Measurements from ENCODE around the gene FHIP1B. TPM values are rescaled to one million over a fixed set of nuclear protein-coding genes. Genes with fewer than 3 reads are reported as not detected.
A peak's percentile ranks its signal among the peaks of the same experiment; 100 is the strongest.
"Not testable (repeated sequence)": the region's sequence is repeated elsewhere in the genome, so short reads cannot be mapped to it uniquely, and the experiment has no call there.

The FHIP1B gene
- total RNA-seq, 3 donors from 2014 or later, result 21.5 to 27.1 (median 22.9) TPM

- H3K9me3 Mint-ChIP-seq, result no peaks in the 10 kb centered on the region
- no peaks in the 10 kb centered on the region for H3K36me3 Mint-ChIP-seq (ENCODE audit: insufficient read depth)
- ATAC-seq (peak; percentile 65 to 85), DNase-seq (peak; percentile 26)
- no peaks in the 10 kb centered on the region for H3K4me1 Mint-ChIP-seq (ENCODE audit: low read depth)
- H3K27me3 Mint-ChIP-seq (ENCODE audit: low read depth), result no peaks in the 10 kb centered on the region
- H3K4me3 Mint-ChIP-seq, result no peak overlapping the region
These were observed 16.8 kb upstream of the FHIP1B start for GRCh38 chr11:6251120-6251733.

- Mint-ChIP-seq H3K9me3 (no peaks in the 10 kb centered on the region), H3K4me3 (no peak overlapping the region), H3K27me3 (ENCODE audit: low read depth) (no peaks in the 10 kb centered on the region), H3K4me1 (ENCODE audit: low read depth) (no peaks in the 10 kb centered on the region), H3K36me3 (ENCODE audit: insufficient read depth) (no peaks in the 10 kb centered on the region)
- DNase-seq, result no peak
- ATAC-seq, result no peak
These were observed 15.5 kb upstream of the FHIP1B start for GRCh38 chr11:6249770-6250555.

- not testable (repeated sequence) for H3K9me3 Mint-ChIP-seq; ATAC-seq; DNase-seq; H3K4me3 Mint-ChIP-seq; H3K27me3 Mint-ChIP-seq (ENCODE audit: low read depth); H3K4me1 Mint-ChIP-seq (ENCODE audit: low read depth); H3K36me3 Mint-ChIP-seq (ENCODE audit: insufficient read depth)
These were observed 14.5 kb upstream of the FHIP1B start for GRCh38 chr11:6248897-6249296.

GRCh38 chr11:6248248-6248647, 13.8 kb upstream of the FHIP1B start:
- no peak overlapping the region for H3K4me3 Mint-ChIP-seq
- no peaks in the 10 kb centered on the region for H3K9me3 Mint-ChIP-seq
- H3K4me1 Mint-ChIP-seq (ENCODE audit: low read depth), result no peaks in the 10 kb centered on the region
- ATAC-seq, result no peak
- DNase-seq, result no peak
- H3K36me3 Mint-ChIP-seq (ENCODE audit: insufficient read depth), result no peaks in the 10 kb centered on the region
- no peaks in the 10 kb centered on the region for H3K27me3 Mint-ChIP-seq (ENCODE audit: low read depth)

GRCh38 chr11:6245536-6245935, 11.1 kb upstream of the FHIP1B start:
- Mint-ChIP-seq H3K9me3 (no peaks in the 10 kb centered on the region), H3K27me3 (ENCODE audit: low read depth) (no peaks in the 10 kb centered on the region), H3K4me1 (ENCODE audit: low read depth) (no peaks in the 10 kb centered on the region), H3K36me3 (ENCODE audit: insufficient read depth) (no peaks in the 10 kb centered on the region), H3K4me3 (no peak overlapping the region)
- ATAC-seq (no peak), DNase-seq (no peak)

- ATAC-seq (no peak), DNase-seq (no peak)
- Mint-ChIP-seq H3K4me3 (no peak overlapping the region), H3K9me3 (no peaks in the 10 kb centered on the region), H3K36me3 (ENCODE audit: insufficient read depth) (no peaks in the 10 kb centered on the region), H3K4me1 (ENCODE audit: low read depth) (no peaks in the 10 kb centered on the region), H3K27me3 (ENCODE audit: low read depth) (no peaks in the 10 kb centered on the region)
These were observed 6.9 kb upstream of the FHIP1B start for GRCh38 chr11:6241316-6241715.

GRCh38 chr11:6240781-6241180, 6.3 kb upstream of the FHIP1B start:
- no peak for DNase-seq
- Mint-ChIP-seq H3K4me3 (no peak overlapping the region), H3K4me1 (ENCODE audit: low read depth) (no peaks in the 10 kb centered on the region), H3K36me3 (ENCODE audit: insufficient read depth) (no peaks in the 10 kb centered on the region), H3K9me3 (no peaks in the 10 kb centered on the region), H3K27me3 (ENCODE audit: low read depth) (no peaks in the 10 kb centered on the region)
- no peak for ATAC-seq

- Mint-ChIP-seq H3K4me3 (no peak overlapping the region), H3K9me3 (no peaks in the 10 kb centered on the region), H3K36me3 (ENCODE audit: insufficient read depth) (no peaks in the 10 kb centered on the region), H3K27me3 (ENCODE audit: low read depth) (no peaks in the 10 kb centered on the region), H3K4me1 (ENCODE audit: low read depth) (peaks cover 3% of the 10 kb centered on the region)
- no peak for ATAC-seq
- no peak for DNase-seq
These were observed 5.7 kb upstream of the FHIP1B start for GRCh38 chr11:6240139-6240538.

GRCh38 chr11:6238902-6239301, 4.5 kb upstream of the FHIP1B start, which contains the start of gene CNGA4:
TSS of gene CNGA4 (plus strand) at chr11:6239089. CDS start at chr11:6239207, 118 bp downstream.
- DNase-seq (no peak), ATAC-seq (no peak)
- no peaks in the 10 kb centered on the region for H3K9me3 Mint-ChIP-seq
- peaks cover 10% of the 10 kb centered on the region for H3K4me1 Mint-ChIP-seq (ENCODE audit: low read depth)
- H3K4me3 Mint-ChIP-seq, result no peak within 1 kb of the TSS
- no peaks in the 10 kb centered on the region for H3K27me3 Mint-ChIP-seq (ENCODE audit: low read depth)
- no peaks in the 10 kb centered on the region for H3K36me3 Mint-ChIP-seq (ENCODE audit: insufficient read depth)

GRCh38 chr11:6237761-6238302, 3.4 kb upstream of the FHIP1B start:
- Mint-ChIP-seq H3K9me3 (no peaks in the 10 kb centered on the region), H3K4me3 (no peak overlapping the region), H3K36me3 (ENCODE audit: insufficient read depth) (no peaks in the 10 kb centered on the region), H3K27me3 (ENCODE audit: low read depth) (no peaks in the 10 kb centered on the region), H3K4me1 (ENCODE audit: low read depth) (peaks cover 17% of the 10 kb centered on the region)
- no peak for ATAC-seq
- DNase-seq, result no peak

- ATAC-seq (no peak), DNase-seq (no peak)
- H3K27me3 Mint-ChIP-seq (ENCODE audit: low read depth), result no peaks in the 10 kb centered on the region
- no peak overlapping the region for H3K4me3 Mint-ChIP-seq
- H3K9me3 Mint-ChIP-seq, result no peaks in the 10 kb centered on the region
- peaks cover 20% of the 10 kb centered on the region for H3K4me1 Mint-ChIP-seq (ENCODE audit: low read depth)
- H3K36me3 Mint-ChIP-seq (ENCODE audit: insufficient read depth), result no peaks in the 10 kb centered on the region
These were observed 2.8 kb upstream of the FHIP1B start for GRCh38 chr11:6237266-6237665.

- no peak for DNase-seq
- peak overlapping the region; percentile 94 for H3K4me3 Mint-ChIP-seq
- no peaks in the 10 kb centered on the region for H3K9me3 Mint-ChIP-seq
- peaks cover 3% of the 10 kb centered on the region for H3K36me3 Mint-ChIP-seq (ENCODE audit: insufficient read depth)
- peaks cover 47% of the 10 kb centered on the region for H3K4me1 Mint-ChIP-seq (ENCODE audit: low read depth)
- ATAC-seq, result peak; percentile 0 to 1
- no peaks in the 10 kb centered on the region for H3K27me3 Mint-ChIP-seq (ENCODE audit: low read depth)
These were observed 451 bp downstream of the FHIP1B start for GRCh38 chr11:6233984-6234386.

- H3K9me3 Mint-ChIP-seq, result no peaks in the 10 kb centered on the region
- DNase-seq, result no peak
- H3K27me3 Mint-ChIP-seq (ENCODE audit: low read depth), result no peaks in the 10 kb centered on the region
- peak overlapping the region; percentile 31 for H3K4me3 Mint-ChIP-seq
- H3K36me3 Mint-ChIP-seq (ENCODE audit: insufficient read depth), result peaks cover 7% of the 10 kb centered on the region
- peaks cover 52% of the 10 kb centered on the region for H3K4me1 Mint-ChIP-seq (ENCODE audit: low read depth)
- no peak for ATAC-seq
These were observed 1.5 kb downstream of the FHIP1B start for GRCh38 chr11:6232899-6233298.

- Mint-ChIP-seq H3K4me3 (no peak overlapping the region), H3K4me1 (ENCODE audit: low read depth) (peaks cover 66% of the 10 kb centered on the region)
- no peak for DNase-seq
These were observed 4.5 kb downstream of the FHIP1B start for GRCh38 chr11:6229911-6230310.

GRCh38 chr11:6228520-6228919, 5.9 kb downstream of the FHIP1B start:
- Mint-ChIP-seq H3K4me3 (no peak overlapping the region), H3K4me1 (ENCODE audit: low read depth) (peaks cover 59% of the 10 kb centered on the region)

More at GRCh38 chr11:6229911-6230310, 4.5 kb downstream of the FHIP1B start:
- H3K36me3 Mint-ChIP-seq (ENCODE audit: insufficient read depth), result peaks cover 19% of the 10 kb centered on the region
- ATAC-seq, result no peak
- no peaks in the 10 kb centered on the region for H3K27me3 Mint-ChIP-seq (ENCODE audit: low read depth)
- no peaks in the 10 kb centered on the region for H3K9me3 Mint-ChIP-seq

More at GRCh38 chr11:6228520-6228919, 5.9 kb downstream of the FHIP1B start:
- Mint-ChIP-seq H3K9me3 (no peaks in the 10 kb centered on the region), H3K36me3 (ENCODE audit: insufficient read depth) (peaks cover 26% of the 10 kb centered on the region), H3K27me3 (ENCODE audit: low read depth) (no peaks in the 10 kb centered on the region)
- DNase-seq (no peak), ATAC-seq (no peak)
